Loucy (cell line): ENCODE measurements around the gene CBX7.

Experiments used
- H2AFZ ChIP-seq: fragments of 200-600 bp; sonication (generic); 2 replicates; pipeline ENCODE4 v1.6.0; 2016; ENCODE audit warnings: antibody characterized with exemption, mild to moderate bottlenecking, low read length, moderate library complexity
- H3F3A ChIP-seq: fragments of 200-600 bp; 2 replicates; pipeline ENCODE4 v1.6.0; 2016; ENCODE audit warnings: antibody characterized with exemption, low read depth, mild to moderate bottlenecking
- H3K27me3 ChIP-seq: fragments of 200-600 bp; sonication (generic); 2 replicates; pipeline ENCODE4 v1.6.1; 2014; ENCODE audit warnings: low read length, mild to moderate bottlenecking; ENCODE audit not compliant: insufficient read depth, poor library complexity, severe bottlenecking
- H3K36me3 ChIP-seq: fragments of 200-600 bp; sonication (generic); 2 replicates; pipeline ENCODE4 v1.6.1; 2016; ENCODE audit warnings: low read length; ENCODE audit not compliant: insufficient read depth
- H3K4me1 ChIP-seq: fragments of 200-600 bp; sonication (generic); 2 replicates; pipeline ENCODE4 v1.5.1; 2014; ENCODE audit warnings: low read length, mild to moderate bottlenecking; ENCODE audit not compliant: insufficient read depth, poor library complexity, severe bottlenecking
- H3K4me2 ChIP-seq: fragments of 200-600 bp; sonication (generic); 2 replicates; pipeline ENCODE4 v1.6.0; 2014; ENCODE audit warnings: antibody characterized with exemption, low read length, low read depth, mild to moderate bottlenecking; ENCODE audit not compliant: poor library complexity, severe bottlenecking
- H3K4me3 ChIP-seq: fragments of 200-600 bp; sonication (generic); 2 replicates; pipeline ENCODE4 v1.5.1; 2014; ENCODE audit warnings: low read length, mild to moderate bottlenecking, mixed read lengths; ENCODE audit not compliant: poor library complexity, severe bottlenecking
- H3K79me2 ChIP-seq: fragments of 200-600 bp; sonication (generic); 2 replicates; pipeline ENCODE4 v1.6.1; 2014; ENCODE audit warnings: low read length; ENCODE audit not compliant: insufficient read depth
- H3K9ac ChIP-seq: fragments of 200-600 bp; sonication (generic); 2 replicates; pipeline ENCODE4 v1.6.0; 2014; ENCODE audit warnings: mild to moderate bottlenecking, low read depth, low read length, moderate library complexity; ENCODE audit not compliant: poor library complexity, severe bottlenecking
- H3K9me2 ChIP-seq: fragments of 200-600 bp; sonication (generic); replicated peaks from 2 replicates; pipeline ENCODE4 v1.6.1; 2016; ENCODE audit warnings: low read depth, low read length, mixed read lengths
- H3K9me3 ChIP-seq: fragments of 200-600 bp; sonication (generic); 2 replicates; pipeline ENCODE4 v1.6.1; 2014; ENCODE audit warnings: mild to moderate bottlenecking, antibody characterized with exemption, low read length, low read depth; ENCODE audit not compliant: insufficient read depth
- H4K20me1 ChIP-seq: fragments of 200-600 bp; sonication (generic); 2 replicates; pipeline ENCODE4 v1.6.0; 2014; ENCODE audit warnings: antibody characterized with exemption, low read length, mild to moderate bottlenecking; ENCODE audit not compliant: insufficient read depth, poor library complexity, severe bottlenecking
- EZH2phosphoT487 ChIP-seq: fragments of 200-600 bp; IDR thresholded peaks from 2 replicates; pipeline ENCODE4 v1.6.1; 2018; ENCODE audit warnings: antibody characterized with exemption, mild to moderate bottlenecking, moderate library complexity, borderline replicate concordance
- TF ChIP-seq, protein P1 (sequence below): fragments of 200-600 bp; sonication (generic); conservative IDR thresholded peaks from 2 replicates; pipeline ENCODE4 v1.5.1; 2014; ENCODE audit warnings: mild to moderate bottlenecking, antibody characterized with exemption, low read length

The CBX7 gene

DNA sequence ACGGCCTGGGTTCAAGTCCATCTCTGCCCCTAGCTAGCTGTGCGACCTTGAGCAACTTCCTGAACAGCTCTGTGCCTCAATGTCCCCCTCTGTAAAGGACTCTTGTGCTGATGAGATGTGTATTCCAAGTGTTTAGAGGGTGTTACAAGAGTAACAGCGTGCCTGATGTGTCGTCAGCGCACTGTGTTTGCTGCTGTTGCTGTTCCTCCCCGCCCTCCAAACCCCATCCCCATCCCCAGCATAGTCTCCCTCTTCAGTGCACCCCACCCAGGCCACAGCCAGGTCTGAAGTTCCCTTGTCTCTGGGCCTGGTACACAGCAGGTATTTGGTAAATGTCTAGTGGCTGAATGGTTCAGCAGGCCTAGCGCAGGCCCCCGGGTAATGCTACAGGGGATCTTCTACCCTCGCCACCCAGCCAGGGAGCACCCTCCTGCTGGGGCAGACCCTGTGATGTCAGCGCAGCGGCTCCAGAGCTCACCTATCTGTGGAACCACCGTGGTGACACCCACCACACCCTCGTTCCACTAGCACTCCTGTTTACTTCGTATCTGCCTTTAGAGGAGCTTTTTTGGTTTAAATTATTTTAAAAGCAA is 10.3 kb downstream of the CBX7 start:
- Histone ChIP-seq H3K4me2 (no peak overlapping the region), H3K9me2 (no peaks in the 10 kb centered on the region), H3K27me3 (no peaks in the 10 kb centered on the region), H3F3A (no peaks in the 10 kb centered on the region), H3K36me3 (no peaks in the 10 kb centered on the region), H3K9me3 (no peaks in the 10 kb centered on the region), H3K9ac (no peak overlapping the region), H3K4me3 (no peak overlapping the region), H4K20me1 (no peaks in the 10 kb centered on the region), H3K79me2 (no peaks in the 10 kb centered on the region), H3K4me1 (peaks cover 20% of the 10 kb centered on the region), H2AFZ (no peak overlapping the region)
- no peak for TF ChIP-seq EZH2phosphoT487
- TF ChIP-seq, protein P1, sequence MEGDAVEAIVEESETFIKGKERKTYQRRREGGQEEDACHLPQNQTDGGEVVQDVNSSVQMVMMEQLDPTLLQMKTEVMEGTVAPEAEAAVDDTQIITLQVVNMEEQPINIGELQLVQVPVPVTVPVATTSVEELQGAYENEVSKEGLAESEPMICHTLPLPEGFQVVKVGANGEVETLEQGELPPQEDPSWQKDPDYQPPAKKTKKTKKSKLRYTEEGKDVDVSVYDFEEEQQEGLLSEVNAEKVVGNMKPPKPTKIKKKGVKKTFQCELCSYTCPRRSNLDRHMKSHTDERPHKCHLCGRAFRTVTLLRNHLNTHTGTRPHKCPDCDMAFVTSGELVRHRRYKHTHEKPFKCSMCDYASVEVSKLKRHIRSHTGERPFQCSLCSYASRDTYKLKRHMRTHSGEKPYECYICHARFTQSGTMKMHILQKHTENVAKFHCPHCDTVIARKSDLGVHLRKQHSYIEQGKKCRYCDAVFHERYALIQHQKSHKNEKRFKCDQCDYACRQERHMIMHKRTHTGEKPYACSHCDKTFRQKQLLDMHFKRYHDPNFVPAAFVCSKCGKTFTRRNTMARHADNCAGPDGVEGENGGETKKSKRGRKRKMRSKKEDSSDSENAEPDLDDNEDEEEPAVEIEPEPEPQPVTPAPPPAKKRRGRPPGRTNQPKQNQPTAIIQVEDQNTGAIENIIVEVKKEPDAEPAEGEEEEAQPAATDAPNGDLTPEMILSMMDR = no peak

- H3K9me3 ChIP-seq = no peaks in the 10 kb centered on the region
- H3K9ac ChIP-seq = no peak overlapping the region
- no peak overlapping the region for H3K4me3 ChIP-seq
- no peaks in the 10 kb centered on the region for H3K79me2 ChIP-seq
- H3K9me2 ChIP-seq = no peaks in the 10 kb centered on the region
- no peak overlapping the region for H2AFZ ChIP-seq
- H3K27me3 ChIP-seq = no peaks in the 10 kb centered on the region
- H4K20me1 ChIP-seq = no peaks in the 10 kb centered on the region
- H3K4me1 ChIP-seq = peaks cover 9% of the 10 kb centered on the region
- no peaks in the 10 kb centered on the region for H3K36me3 ChIP-seq
- TF ChIP-seq, protein P1 = no peak
- TF ChIP-seq EZH2phosphoT487 = no peak
- no peak overlapping the region for H3K4me2 ChIP-seq
- no peaks in the 10 kb centered on the region for H3F3A ChIP-seq
These were observed 12.5 kb downstream of the CBX7 start for GRCh38 chr22:39139933-39140332.

- no peaks in the 10 kb centered on the region for H3K9me3 ChIP-seq
- H3F3A ChIP-seq = no peaks in the 10 kb centered on the region
- no peaks in the 10 kb centered on the region for H3K36me3 ChIP-seq
- H3K4me1 ChIP-seq = no peaks in the 10 kb centered on the region
- no peaks in the 10 kb centered on the region for H4K20me1 ChIP-seq
- H3K9ac ChIP-seq = no peak overlapping the region
- no peak overlapping the region for H3K4me3 ChIP-seq
- TF ChIP-seq, protein P1 = no peak
- TF ChIP-seq EZH2phosphoT487 = no peak
- H3K9me2 ChIP-seq = no peaks in the 10 kb centered on the region
- no peak overlapping the region for H3K4me2 ChIP-seq
- no peaks in the 10 kb centered on the region for H3K79me2 ChIP-seq
- H3K27me3 ChIP-seq = no peaks in the 10 kb centered on the region
- H2AFZ ChIP-seq = no peak overlapping the region
These were observed 14.0 kb downstream of the CBX7 start for GRCh38 chr22:39138357-39138997.
